NCI-H524 (cell line): ENCODE measurements around the gene MAML2.

Source experiments
- DNase-seq, 2 experiments: peaks; one replicate each; lab custom pipeline; 2025; lab: John Stamatoyannopoulos, UW

MAML2 gene

DNA sequence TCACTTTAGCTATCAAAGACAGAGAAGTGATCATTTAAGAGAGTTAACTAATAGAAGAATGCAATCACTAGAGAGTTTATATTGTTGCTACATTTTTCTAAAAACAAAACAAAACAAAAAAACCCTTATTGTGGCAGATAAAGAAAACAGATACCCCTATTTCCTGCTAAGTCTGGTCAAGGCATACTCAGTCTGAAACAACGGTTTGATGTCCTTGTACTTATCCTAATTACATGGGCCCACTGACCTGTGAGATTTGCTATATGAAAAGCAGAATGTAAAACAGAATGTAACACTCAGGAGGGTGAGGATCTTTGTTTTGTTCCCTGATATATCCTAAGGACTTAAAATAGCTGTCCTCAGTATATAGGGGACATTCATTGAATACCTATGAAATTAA lies 24.6 kb downstream of the MAML2 start:
- DNase-seq, result no peak

DNA sequence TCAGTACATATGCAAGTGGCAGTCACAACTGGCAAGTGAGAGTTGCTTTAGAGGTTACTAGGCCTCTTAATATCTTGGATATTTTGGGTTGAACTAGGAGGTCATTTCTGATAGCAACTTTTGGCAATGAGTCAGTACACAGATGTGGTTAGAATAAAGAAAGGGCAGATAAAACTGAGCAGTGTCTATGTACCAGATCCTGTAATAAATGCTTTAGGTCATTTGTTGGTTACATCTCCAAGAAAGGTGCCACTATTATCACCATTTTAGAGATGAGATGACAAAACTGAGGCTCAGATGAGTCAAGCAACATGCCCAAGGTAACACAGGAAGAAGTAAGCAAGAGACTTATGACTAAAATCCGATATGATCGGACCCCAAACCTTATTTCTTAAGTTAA lies 25.0 kb downstream of the MAML2 start:
- no peak for DNase-seq

DNA sequence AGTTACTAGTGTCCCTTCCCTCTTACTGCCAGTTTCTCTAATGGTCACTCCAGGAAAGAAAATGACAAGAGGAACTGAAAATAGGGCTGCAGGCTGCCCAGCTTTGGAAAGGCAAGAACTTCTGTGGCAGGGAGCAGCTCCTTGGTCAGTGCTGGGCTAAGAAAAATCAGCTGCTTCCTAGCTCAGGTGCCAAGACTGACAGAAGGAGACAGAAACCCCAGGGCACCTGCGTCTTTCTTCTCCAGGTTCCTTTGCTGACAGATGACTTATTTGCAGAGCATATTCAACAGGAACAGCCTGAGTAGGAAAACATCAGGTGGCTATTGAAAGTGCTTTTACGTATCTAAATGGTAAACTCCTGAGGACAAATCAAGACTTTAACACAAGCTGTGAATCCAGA lies 25.4 kb downstream of the MAML2 start:
- DNase-seq, result no peak

- DNase-seq, result no peak
Observed at GRCh38 chr11:96316869-96317268, 26.1 kb downstream of the MAML2 start.

GRCh38 chr11:96315476-96315875 lies 27.5 kb downstream of the MAML2 start:
- DNase-seq, result no peak

DNA sequence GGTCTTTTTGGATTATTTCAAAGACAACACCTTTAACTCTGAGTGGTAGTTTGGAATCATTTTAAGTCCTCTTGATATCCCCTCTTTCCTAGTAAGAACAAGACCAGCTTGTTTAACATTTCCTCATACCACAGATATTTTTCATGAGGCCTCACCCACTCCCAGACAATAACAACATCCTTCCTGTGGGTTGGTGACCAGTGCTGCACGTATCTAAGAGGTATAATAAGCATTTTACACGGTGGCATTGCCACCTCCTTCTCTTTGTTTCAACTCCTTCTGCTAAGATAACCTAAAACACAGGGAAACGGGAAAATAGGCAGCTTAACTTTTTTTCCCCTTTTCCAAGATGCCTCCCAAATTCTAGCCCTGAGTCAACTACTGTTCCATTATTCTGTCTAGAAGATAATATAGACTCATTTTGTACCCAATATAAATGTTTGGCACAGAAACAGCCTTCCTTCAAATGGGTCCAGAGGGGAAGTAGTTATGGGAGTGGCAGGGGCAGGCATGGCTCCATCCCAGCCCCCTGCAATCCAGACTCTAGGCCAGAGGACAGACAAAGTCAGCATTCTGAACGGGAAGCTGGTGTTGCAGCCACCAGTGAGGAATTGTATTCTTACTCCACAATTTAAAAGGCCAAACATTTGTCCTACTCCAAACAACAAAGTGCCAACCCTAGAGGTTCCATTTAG lies 28.5 kb downstream of the MAML2 start:
- no peak for DNase-seq

DNA sequence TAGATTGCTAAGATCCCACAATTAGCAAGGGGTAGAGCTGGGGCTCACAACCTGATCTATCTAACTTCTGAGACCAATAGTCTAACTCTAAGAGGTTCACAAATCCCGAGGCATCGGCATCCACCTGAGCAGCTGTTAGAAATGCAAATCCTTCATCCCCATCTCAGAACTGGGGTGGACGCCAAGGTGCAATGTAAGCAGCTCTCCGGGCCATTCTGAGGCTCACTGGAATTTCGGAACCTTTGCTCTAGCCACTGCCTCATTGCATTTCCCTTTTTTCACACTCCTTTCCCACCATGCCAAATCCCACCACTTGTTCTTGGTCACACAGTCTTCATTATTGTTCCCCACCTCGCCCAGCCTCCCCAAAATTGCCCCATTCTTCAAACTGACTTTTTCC lies 29.8 kb downstream of the MAML2 start:
- DNase-seq, result peak in 1 of 2 experiments; percentile 26

GRCh38 chr11:96311120-96311568 lies 31.9 kb downstream of the MAML2 start:
- no peak for DNase-seq

DNA sequence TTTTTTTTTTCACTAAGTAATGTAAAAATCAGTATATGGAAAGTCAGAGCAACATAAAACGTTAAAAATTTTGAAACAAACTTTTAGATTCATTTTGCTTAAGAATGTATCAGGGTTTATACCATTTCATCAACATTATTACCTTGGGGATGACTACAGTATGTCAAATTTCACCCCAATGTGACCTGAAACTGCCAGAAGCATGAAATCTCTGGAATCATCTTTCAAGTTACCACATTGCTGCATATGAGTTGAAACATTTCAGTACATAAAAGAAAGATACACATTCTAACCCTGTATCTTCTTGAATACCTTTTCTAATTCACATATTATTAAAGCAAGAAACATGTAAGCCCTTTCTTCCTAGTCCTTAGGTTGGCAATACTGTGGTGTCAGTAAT lies 32.8 kb downstream of the MAML2 start:
- DNase-seq, result no peak

DNA sequence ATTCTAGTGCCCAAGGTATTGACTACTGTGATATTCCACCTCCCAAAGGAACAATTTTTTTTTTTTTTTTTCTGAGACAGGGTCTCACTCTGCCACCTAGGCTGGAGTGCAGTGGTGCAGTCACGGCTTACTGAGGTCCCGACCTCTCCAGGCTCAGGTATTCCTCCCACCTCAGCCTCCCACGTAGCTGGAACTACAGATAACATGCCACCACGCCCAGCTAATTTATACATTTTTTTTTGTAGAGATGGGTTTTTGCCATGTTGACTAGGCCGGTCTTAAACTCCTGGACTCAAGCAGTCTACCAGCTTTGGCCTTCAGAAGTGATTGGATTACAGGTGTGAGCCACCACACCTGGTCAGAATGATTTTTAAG lies 33.4 kb downstream of the MAML2 start:
- no peak for DNase-seq

GRCh38 chr11:96309016-96309642 lies 33.9 kb downstream of the MAML2 start:
- no peak for DNase-seq

- no peak for DNase-seq
Observed at GRCh38 chr11:96307776-96308140, 35.2 kb downstream of the MAML2 start.

DNA sequence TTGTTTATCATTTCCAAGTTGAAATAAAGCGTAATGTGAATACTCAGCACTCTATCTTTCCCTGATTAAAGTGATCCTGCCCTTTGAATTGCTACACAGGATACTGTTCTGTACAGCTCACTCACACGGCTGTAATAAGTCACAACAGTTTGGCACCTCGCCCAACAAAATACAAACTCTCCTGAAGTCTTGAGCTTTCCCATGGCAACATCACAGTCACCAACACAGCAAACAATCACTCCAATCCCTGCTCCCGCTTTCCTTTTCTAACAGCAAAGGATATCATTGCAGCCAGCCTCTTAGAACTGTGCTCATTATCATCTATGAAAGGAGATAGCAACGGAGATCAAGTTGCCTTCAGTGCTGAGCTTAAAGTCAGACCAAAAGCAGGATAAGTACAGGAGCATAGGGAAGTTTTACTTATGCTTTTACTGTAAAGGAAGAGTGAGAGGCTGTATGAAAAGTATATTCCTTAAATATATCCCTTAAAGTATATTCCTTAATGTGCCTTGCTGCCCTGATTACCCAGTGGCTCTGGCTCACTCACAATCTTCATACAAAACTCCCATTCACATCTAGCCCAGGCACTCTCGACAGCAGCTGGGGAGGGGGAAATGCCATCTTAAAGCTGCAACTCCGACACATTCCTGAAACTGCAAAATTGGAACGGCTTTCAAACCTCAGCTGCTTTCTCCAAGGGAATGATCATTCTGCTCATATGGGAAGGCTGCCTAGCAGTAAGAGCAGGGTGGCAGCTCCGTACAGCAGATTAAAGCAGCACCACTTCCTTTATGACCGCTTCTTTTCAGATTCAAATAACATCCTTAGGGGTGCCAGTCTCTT lies 35.8 kb downstream of the MAML2 start:
- DNase-seq, result no peak

DNA sequence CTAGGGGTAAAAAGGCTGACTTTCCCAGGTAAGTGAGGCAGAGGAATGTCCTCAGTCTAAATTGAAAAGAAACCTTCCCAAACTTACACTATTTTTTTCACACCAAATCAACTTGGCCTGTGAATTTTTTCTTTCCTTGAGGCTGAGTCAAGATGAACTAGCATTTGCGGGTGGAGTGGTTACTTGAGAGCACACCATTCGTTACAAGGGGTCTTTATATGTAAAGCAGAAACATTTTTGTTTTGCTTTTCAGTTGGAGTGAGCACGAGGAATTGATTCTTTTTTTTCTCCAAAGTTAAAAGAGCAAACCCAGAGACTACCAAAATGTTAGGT lies 36.4 kb downstream of the MAML2 start:
- no peak for DNase-seq

- no peak for DNase-seq
Observed at GRCh38 chr11:96306071-96306470, 36.9 kb downstream of the MAML2 start.

GRCh38 chr11:96303980-96304379 lies 39.0 kb downstream of the MAML2 start:
- DNase-seq, result no peak

GRCh38 chr11:96303064-96303463 lies 39.9 kb downstream of the MAML2 start:
- DNase-seq, result no peak

- no peak for DNase-seq
Observed at GRCh38 chr11:96301818-96302217, 41.2 kb downstream of the MAML2 start.

- DNase-seq, result no peak
Observed at GRCh38 chr11:96299155-96299888, 43.7 kb downstream of the MAML2 start.

GRCh38 chr11:96295369-96295768 lies 47.6 kb downstream of the MAML2 start:
- DNase-seq, result no peak

GRCh38 chr11:96294289-96294688 lies 48.7 kb downstream of the MAML2 start:
- no peak for DNase-seq

- DNase-seq, result no peak
Observed at GRCh38 chr11:96293598-96294021, 49.4 kb downstream of the MAML2 start.

- no peak for DNase-seq
Observed at GRCh38 chr11:96293109-96293508, 49.9 kb downstream of the MAML2 start.
